Measurements from ENCODE around the gene NPY4R.
"Not testable (repeated sequence)": the region's sequence is repeated elsewhere in the genome, so short reads cannot be mapped to it uniquely, and the experiment has no call there.

The NPY4R gene

GRCh38 chr10:46451365-46451764, 14.4 kb downstream of the NPY4R start:
- not testable (repeated sequence) for DNase-seq

DNA sequence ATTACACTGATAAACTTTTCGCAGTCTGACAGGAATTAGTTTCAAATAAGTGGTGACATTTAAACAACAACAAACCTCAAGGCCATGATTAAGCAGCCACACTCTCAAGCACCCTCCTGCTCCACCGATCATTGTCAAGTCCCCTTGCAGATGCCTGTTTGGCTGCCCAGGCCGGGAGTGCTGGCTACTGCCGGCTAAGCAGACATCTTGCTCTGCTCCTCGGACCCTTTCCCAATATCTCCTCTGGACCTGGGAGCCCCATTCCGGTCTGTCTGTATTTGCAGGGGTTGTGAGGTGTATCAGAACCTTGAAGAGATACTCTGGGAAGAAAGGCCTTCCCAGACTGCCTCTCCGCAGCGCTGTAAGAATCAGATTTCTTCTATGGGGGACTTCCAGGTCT, 14.9 kb downstream of the NPY4R start:
- DNase-seq: not testable (repeated sequence)

GRCh38 chr10:46447439-46447838, 18.3 kb downstream of the NPY4R start:
- DNase-seq: not testable (repeated sequence)

- DNase-seq: not testable (repeated sequence)
These were observed 20.2 kb downstream of the NPY4R start for GRCh38 chr10:46445389-46446122.

GRCh38 chr10:46443422-46443821, 22.3 kb downstream of the NPY4R start:
- DNase-seq: not testable (repeated sequence)

- DNase-seq: not testable (repeated sequence)
These were observed 23.0 kb downstream of the NPY4R start for GRCh38 chr10:46442706-46443275.

GRCh38 chr10:46441837-46442278, 23.9 kb downstream of the NPY4R start:
- not testable (repeated sequence) for DNase-seq

DNA sequence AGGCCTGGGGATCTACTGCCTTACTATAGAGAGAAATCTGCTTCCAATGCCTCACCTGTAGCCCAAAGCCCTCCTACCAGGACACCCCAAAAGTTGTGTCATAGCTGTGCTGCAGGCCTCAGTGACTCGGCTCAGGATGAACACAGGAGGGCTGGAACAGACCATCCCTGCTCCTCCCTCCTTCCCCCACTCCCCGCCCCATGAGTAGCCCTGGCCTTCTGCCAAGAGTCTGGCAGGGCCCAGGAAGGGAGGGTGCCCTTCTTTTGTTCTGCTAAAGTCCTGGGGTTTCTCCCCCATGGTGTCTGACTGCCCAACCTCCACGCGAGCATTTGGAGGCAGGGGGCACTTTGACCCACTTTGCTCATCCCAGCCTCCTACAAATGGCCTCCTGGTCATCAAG, 24.8 kb downstream of the NPY4R start:
- DNase-seq: not testable (repeated sequence)

DNA sequence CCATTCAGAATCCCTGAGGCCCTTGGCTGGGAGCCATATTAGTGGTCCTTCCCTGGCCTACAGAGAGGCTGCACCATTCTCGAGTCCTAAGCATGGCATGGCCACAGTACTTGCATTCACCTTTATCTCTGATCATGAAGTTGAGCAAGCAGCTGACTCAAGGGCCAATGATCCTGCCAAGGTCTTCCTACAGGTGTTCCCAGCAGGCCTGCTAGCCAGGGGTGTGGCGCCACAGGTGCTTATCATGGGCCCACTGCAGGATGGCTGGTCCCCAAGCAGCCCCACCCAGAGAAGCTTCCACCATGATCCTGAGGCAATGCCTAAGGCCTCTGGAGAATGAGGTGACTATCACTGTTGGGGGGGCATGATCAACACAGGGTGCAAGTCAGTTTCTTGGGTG, 42.2 kb downstream of the NPY4R start:
- DNase-seq: not testable (repeated sequence)

GRCh38 chr10:46419570-46420379, 46.0 kb downstream of the NPY4R start:
- DNase-seq: not testable (repeated sequence)

DNA sequence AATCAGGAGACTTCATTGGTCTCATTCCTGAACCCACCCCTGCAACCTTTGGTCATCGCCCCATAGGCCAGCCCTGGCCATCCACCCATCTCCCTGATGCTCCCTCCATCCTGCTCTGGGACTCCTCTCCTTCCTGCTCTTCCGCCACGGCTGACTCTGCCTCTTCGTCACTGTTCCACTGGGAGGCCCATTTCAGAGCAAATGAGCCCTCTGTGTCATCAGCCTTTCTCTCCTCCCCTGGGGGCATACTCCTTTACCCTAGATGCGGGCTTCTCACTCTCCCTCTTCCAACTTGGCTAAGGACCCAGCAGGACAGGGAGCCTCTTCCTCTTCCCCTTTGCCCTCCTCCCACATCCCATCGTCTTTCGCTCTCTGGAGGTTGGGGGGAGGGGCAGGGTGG, 47.5 kb downstream of the NPY4R start:
- DNase-seq: not testable (repeated sequence)

DNA sequence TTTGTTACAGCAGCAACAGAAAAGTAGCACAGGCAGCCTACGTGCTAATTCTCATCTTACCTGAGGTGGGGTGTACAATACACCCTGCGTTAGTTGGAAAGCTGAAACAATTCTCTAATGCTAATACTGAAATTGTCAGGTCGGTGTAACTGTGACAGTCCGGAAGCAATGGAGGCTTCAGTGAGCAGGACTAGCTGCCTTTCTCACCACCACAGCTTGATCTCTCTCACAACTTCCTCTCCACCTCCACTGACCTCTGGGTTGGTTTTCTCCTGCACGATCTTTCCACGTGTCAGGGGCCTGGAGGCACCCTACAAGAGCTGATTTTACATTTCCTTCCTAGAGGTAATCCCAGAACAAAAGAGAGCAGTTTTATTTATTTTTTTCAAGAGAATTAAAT, 50.5 kb downstream of the NPY4R start:
- not testable (repeated sequence) for DNase-seq

DNA sequence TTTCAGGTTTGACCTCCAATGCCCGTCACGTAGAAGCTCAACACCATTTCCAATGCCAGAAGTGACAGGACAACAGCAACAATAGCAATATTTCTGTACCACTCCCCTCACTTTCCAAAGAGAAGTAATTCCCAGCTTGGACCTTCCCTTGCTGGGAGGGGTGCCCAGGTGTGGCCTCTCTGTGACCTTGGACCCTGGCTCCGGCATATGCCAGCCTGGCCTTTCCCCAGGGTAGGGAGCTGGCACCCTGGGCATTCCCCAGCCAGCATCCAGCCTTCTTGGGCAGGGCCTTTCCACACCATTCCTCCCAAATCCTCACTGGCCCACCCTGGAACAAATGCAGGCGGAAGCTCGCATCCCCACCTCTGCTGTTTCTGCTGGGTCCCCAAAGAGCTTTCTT, 53.1 kb downstream of the NPY4R start:
- not testable (repeated sequence) for DNase-seq

- DNase-seq: not testable (repeated sequence)
These were observed 54.6 kb downstream of the NPY4R start for GRCh38 chr10:46411123-46411522.
